Lung (tissue), 12 donors: ENCODE data around the gene NUP42. TPM values are rescaled to one million over a fixed set of nuclear protein-coding genes. Genes with fewer than 3 reads are reported as not detected.

Experiments used
- ATAC-seq: fragments of 200-7000 bp; cut with Tn5 transposase; one replicate; pipeline ENCODE4 v1.9.1; 2020; ENCODE audit warnings: moderate number of reproducible peaks; ENCODE audit not compliant: insufficient read depth, low FRiP score
- DNase-seq, 3 donors: peaks; one replicate each; pipeline ENCODE4 v3.0.0-alpha.2; 2013 to 2017
- H3K27ac ChIP-seq, 2 donors: one replicate each; pipeline ENCODE4 v1.5.1; 2013; ENCODE audit warnings: mild to moderate bottlenecking in 2 of 2, moderate library complexity in 2 of 2, control low read depth in 1 of 2, inconsistent platforms in 1 of 2, low read depth in 1 of 2, low read length in 1 of 2
- H3K27me3 ChIP-seq, 3 donors: one replicate each; pipeline ENCODE4 v1.5.1; 2013; ENCODE audit warnings: low read length in 2 of 3; ENCODE audit not compliant: control insufficient read depth in 3 of 3, insufficient read depth in 3 of 3
- H3K36me3 ChIP-seq, 4 donors: one replicate each; pipeline ENCODE4 v1.5.1; 2013; ENCODE audit warnings: low read length in 4 of 4, mild to moderate bottlenecking in 1 of 4, moderate library complexity in 1 of 4; ENCODE audit not compliant: control insufficient read depth in 4 of 4, insufficient read depth in 4 of 4
- H3K4me1 ChIP-seq, 5 donors: one replicate each; pipeline ENCODE4 v1.5.1; 2013; ENCODE audit warnings: low read length in 5 of 5, mild to moderate bottlenecking in 2 of 5, moderate library complexity in 1 of 5; ENCODE audit not compliant: control insufficient read depth in 5 of 5, insufficient read depth in 5 of 5
- H3K4me3 ChIP-seq: one replicate; pipeline ENCODE4 v1.5.1; 2013; ENCODE audit warnings: mild to moderate bottlenecking, control low read depth, moderate library complexity
- H3K9ac ChIP-seq, 2 donors: one replicate each; pipeline ENCODE4 v1.5.1; 2013; ENCODE audit warnings: low read length in 2 of 2, control low read depth in 1 of 2; ENCODE audit not compliant: insufficient read depth in 1 of 2
- H3K9me3 ChIP-seq, 4 donors: one replicate each; pipeline ENCODE4 v1.5.1; 2013; ENCODE audit warnings: low read length in 3 of 4, mild to moderate bottlenecking in 1 of 4, moderate library complexity in 1 of 4; ENCODE audit not compliant: control insufficient read depth in 4 of 4, insufficient read depth in 3 of 4
- CTCF ChIP-seq: IDR thresholded peaks from 2 replicates; pipeline ENCODE4 v1.5.1; 2012; ENCODE audit warnings: mild to moderate bottlenecking; ENCODE audit errors: control extremely low read depth, extremely low read depth
- WGBS, 2 donors: extraction: QIAGEN DNeasy Blood & Tissue Kit; methylation state at CpG; one replicate each; pipeline ENCODE4 v1.1.7; 2013; 5-methylcytosine and 5-hydroxymethylcytosine counted together
- polyA plus RNA-seq, 2 donors: library from polyadenylated mRNA; stranded (reverse); fragments of 200-250 nt; gene quantifications; one replicate each; pipeline ENCODE4 v1.2.1, GENCODE V29; 2013
- total RNA-seq, 2 donors: library from RNA; depleted of rRNA in 1 of 2; stranded (reverse); fragments of >200 nt in 1 of 2; gene quantifications; one replicate each; pipeline ENCODE4 v1.2.1, GENCODE V29; 2014 to 2021
- donor health status: control.
- donor health status: control.
- donor health status: Bipolar disorder and iron deficiency.
- donor health status: healthy.
- donor health status: DM: yes; HTN: yes; CAD: no.

The NUP42 gene
- total and polyA plus RNA-seq, 4 donors = 20.2 to 45.3 (median 23.0) TPM

- DNase-seq (no peak), ATAC-seq (no peak)
- Histone ChIP-seq H3K27ac (peak overlapping the region in 1 of 2 donors; percentile 77), H3K9me3 (no peaks in the 10 kb centered on the region), H3K4me1 (peaks cover 0 to 2% (median 0%) of the 10 kb centered on the region in 5 donors), H3K36me3 (peaks cover 0 to 13% (median 3%) of the 10 kb centered on the region in 4 donors), H3K9ac (no peak overlapping the region), H3K4me3 (no peak overlapping the region), H3K27me3 (no peaks in the 10 kb centered on the region)
- 82 to 91% methylated on average over 8 of the region's 8 CpGs for WGBS, 2 donors
- TF ChIP-seq CTCF = no peak
Measured at GRCh38 chr7:23168111-23168885, 13.6 kb upstream of the NUP42 start.

DNA sequence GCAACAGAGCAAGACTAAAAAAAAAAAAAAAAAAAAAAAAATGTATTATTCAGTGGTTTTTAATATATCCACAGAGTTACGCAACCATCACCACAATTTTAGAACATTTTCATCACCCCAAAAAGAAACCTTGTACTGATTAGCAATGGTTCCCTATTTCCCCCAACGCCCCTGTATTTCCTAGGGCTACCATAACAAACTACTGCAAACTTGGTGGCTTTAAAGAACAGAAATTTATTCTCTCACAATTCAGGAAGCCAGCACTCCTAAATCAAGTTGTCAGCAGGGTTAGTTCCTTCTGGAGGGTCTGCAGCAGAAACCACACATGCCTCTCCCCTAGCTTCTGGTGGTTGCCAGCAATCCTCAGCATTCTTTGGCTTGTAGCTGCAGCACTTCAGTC, 5.9 kb upstream of the NUP42 start:
- 27 to 69% methylated on average over 2 of the region's 2 CpGs for WGBS, 2 donors
- H3K27ac ChIP-seq = no peak overlapping the region
- no peak for TF ChIP-seq CTCF
- no peak overlapping the region for H3K9ac ChIP-seq
- no peak overlapping the region for H3K4me3 ChIP-seq
- no peaks in the 10 kb centered on the region for H3K9me3 ChIP-seq
- peaks cover 4 to 11% (median 7%) of the 10 kb centered on the region in 4 donors for H3K36me3 ChIP-seq
- peaks cover 0 to under 1% (median 0%) of the 10 kb centered on the region in 5 donors for H3K4me1 ChIP-seq
- no peaks in the 10 kb centered on the region for H3K27me3 ChIP-seq
- DNase-seq (no peak), ATAC-seq (no peak)

DNA sequence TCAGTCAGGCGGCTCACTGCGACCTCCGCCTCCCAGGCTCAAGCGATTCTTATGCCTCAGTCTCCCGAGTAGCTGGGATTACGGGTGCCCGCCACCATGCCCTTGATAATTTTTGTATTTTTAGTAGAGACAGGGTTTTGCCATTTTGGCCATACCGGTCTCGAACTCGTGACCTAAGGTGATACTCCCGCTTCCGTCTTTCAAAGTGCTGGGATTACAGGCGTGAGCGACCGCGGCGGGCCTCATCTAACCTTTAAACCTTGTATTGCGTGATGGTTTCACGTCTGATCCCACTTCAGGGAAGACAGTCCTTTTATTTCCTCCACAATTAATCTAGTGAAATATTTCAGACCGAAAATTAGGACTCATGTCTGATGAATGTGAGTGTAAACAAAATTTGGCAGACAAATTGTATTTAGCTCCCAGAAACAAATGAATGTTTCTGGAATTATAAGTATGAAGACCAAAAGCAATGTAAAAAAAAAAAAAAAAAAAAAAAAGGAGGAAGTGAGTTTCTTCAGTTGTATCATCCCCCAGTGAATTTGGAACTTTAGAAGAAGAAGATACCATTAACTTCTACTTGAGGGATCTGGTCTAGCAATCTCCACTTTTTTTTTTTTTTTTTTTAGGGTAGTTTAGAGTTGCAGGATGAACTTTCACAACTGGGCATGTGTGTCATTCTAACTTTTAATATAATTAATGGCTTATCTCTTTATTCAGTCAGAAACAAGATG, 1.6 kb downstream of the NUP42 start:
- no peak overlapping the region for H3K4me3 ChIP-seq

More for the DNA sequence above, 1.6 kb downstream of the NUP42 start:
- TF ChIP-seq CTCF = no peak
- H3K9ac ChIP-seq = no peak overlapping the region
- ATAC-seq (no peak), DNase-seq (peak in 1 of 3 donors; percentile 6)
- no peaks in the 10 kb centered on the region for H3K27me3 ChIP-seq
- no peaks in the 10 kb centered on the region for H3K9me3 ChIP-seq
- WGBS, 2 donors = 91 to 93% methylated on average over 20 of the region's 20 CpGs
- H3K4me1 ChIP-seq = peaks cover 0 to 9% (median 0%) of the 10 kb centered on the region in 5 donors
- no peak overlapping the region for H3K27ac ChIP-seq
- peaks cover 2 to 14% (median 3%) of the 10 kb centered on the region in 4 donors for H3K36me3 ChIP-seq
